Caco-2 (cell line): ENCODE results near the gene TSPAN32. TPM values are rescaled to one million over a fixed set of nuclear protein-coding genes. Genes with fewer than 3 reads are reported as not detected.
A peak's percentile ranks its signal among the peaks of the same experiment; 100 is the strongest.

Source experiments
- BruUV-seq: library from RNA; stranded (reverse); fragments of 400-500 nt; replicated peaks from 2 replicates; lab custom pipeline; 2021; lab: Mats Ljungman, UMichigan
- CTCF ChIA-PET: fragments of 300-600 bp; sonication (Branson Sonifier 250); formaldehyde crosslinking; loops from one replicate; lab custom pipeline; 2022; ENCODE audit warnings: antibody characterized with exemption; lab: Charles Lee
- POLR2A ChIA-PET: fragments of 300-600 bp; sonication (Branson Sonifier 250); formaldehyde crosslinking; loops from one replicate; lab custom pipeline; 2022; ENCODE audit warnings: antibody characterized with exemption; lab: Charles Lee
- DNase-seq, 2 experiments: peaks; one replicate each; pipeline versions ENCODE4 v3.0.0 to v3.0.0-alpha.2; 2020 to 2022
- H3K27me3 ChIP-seq: replicated peaks from 2 replicates; pipeline ENCODE4 v1.6.0; 2011; ENCODE audit warnings: low read length; ENCODE audit not compliant: control insufficient read depth, insufficient read depth
- H3K36me3 ChIP-seq: 2 replicates; pipeline ENCODE4 v1.5.1; 2011; ENCODE audit warnings: low read length; ENCODE audit not compliant: control insufficient read depth, insufficient read depth
- H3K4me1 ChIP-seq: fragments of 250-450 bp; sonication (Bioruptor Pico); 2 replicates; pipeline ENCODE4 v1.5.1; 2020; ENCODE audit warnings: mild to moderate bottlenecking
- H3K4me3 ChIP-seq: 2 replicates; pipeline ENCODE4 v1.5.1; 2011; ENCODE audit warnings: low read depth, mild to moderate bottlenecking, control low read depth, low read length
- H3K9me3 ChIP-seq: fragments of 250-450 bp; sonication (Bioruptor Pico); 2 replicates; pipeline ENCODE4 v1.5.1; 2020; ENCODE audit warnings: mild to moderate bottlenecking, moderate library complexity
- H3K27ac Mint-ChIP-seq: one replicate; pipeline ENCODE4 v1.8.0; 2022; ENCODE audit warnings: mixed read lengths; ENCODE audit not compliant: unreplicated experiment
- H3K27me3 Mint-ChIP-seq: one replicate; pipeline ENCODE4 v1.8.0; 2022; ENCODE audit warnings: mixed read lengths; ENCODE audit not compliant: insufficient read depth, unreplicated experiment
- H3K36me3 Mint-ChIP-seq: one replicate; pipeline ENCODE4 v1.8.0; 2022; ENCODE audit warnings: mild to moderate bottlenecking, mixed read lengths; ENCODE audit not compliant: insufficient read depth, unreplicated experiment
- H3K4me1 Mint-ChIP-seq: one replicate; pipeline ENCODE4 v1.8.0; 2022; ENCODE audit warnings: low read depth, mixed read lengths; ENCODE audit not compliant: unreplicated experiment
- H3K4me3 Mint-ChIP-seq: one replicate; pipeline ENCODE4 v1.8.0; 2022; ENCODE audit warnings: mild to moderate bottlenecking, moderate library complexity, mixed read lengths; ENCODE audit not compliant: unreplicated experiment
- H3K9me3 Mint-ChIP-seq: one replicate; pipeline ENCODE4 v1.8.0; 2022; ENCODE audit warnings: mixed read lengths; ENCODE audit not compliant: unreplicated experiment
- CTCF ChIP-seq, 2 experiments: fragments of 200-600 bp in 1 of 2; IDR thresholded peaks; 1 replicate in 1 of 2; 2 replicates in 1 of 2; pipeline versions ENCODE4 v1.5.1 to v1.8.0; 2011 to 2022; ENCODE audit warnings: antibody characterized with exemption in 1 of 2, control low read depth in 1 of 2, inconsistent platforms in 1 of 2, low read depth in 1 of 2, low read length in 1 of 2, mild to moderate bottlenecking in 1 of 2, moderate library complexity in 1 of 2; ENCODE audit not compliant: insufficient read depth in 1 of 2, severe bottlenecking in 1 of 2, unreplicated experiment in 1 of 2
- intact Hi-C: fragments of 100-400 bp; cut with micrococcal nuclease; formaldehyde crosslinking; loops from one replicate; pipeline ENCODE4 v1.10.0; 2022; ENCODE audit not compliant: unreplicated experiment
- total RNA-seq: library from RNA; stranded (reverse); gene quantifications from 2 replicates; pipeline ENCODE4 v1.2.3, GENCODE V29; 2022

The TSPAN32 gene
- total RNA-seq, 1 experiment from 2014 or later = 1.2 TPM

- DNase-seq = no peak
- Mint-ChIP-seq H3K36me3 (no peaks in the 10 kb centered on the region), H3K4me1 (no peaks in the 10 kb centered on the region), H3K27me3 (no peaks in the 10 kb centered on the region), H3K27ac (no peak overlapping the region), H3K9me3 (no peaks in the 10 kb centered on the region), H3K4me3 (no peak overlapping the region)
- BruUV-seq = no TSS peak
- Histone ChIP-seq H3K9me3 (no peaks in the 10 kb centered on the region), H3K27me3 (no peaks in the 10 kb centered on the region), H3K4me3 (no peak overlapping the region), H3K4me1 (peaks cover 5% of the 10 kb centered on the region), H3K36me3 (no peaks in the 10 kb centered on the region)
- TF ChIP-seq CTCF (IDR thresholded peaks at IDR 0.05; ENCODE audit: insufficient read depth in 1 of 2, low read depth in 1 of 2, low read length in 1 of 2, severe bottlenecking in 1 of 2, unreplicated experiment in 1 of 2) = no peak
- CTCF ChIA-PET = interaction anchor here (9.8 kb wide), 1 partner anchor 110 kb away, joined by 128 read pairs; no protein-coding TSS in a partner anchor
- POLR2A ChIA-PET = interaction anchor here (0.7 kb wide), 1 partner anchor 68 kb away, joined by 5 read pairs; no protein-coding TSS in a partner anchor
- intact Hi-C loops = no loop called here
Observed at GRCh38 chr11:2310073-2310785, 8.4 kb downstream of the TSPAN32 start.

- no peaks in the 10 kb centered on the region for H3K4me1 ChIP-seq
- CTCF ChIA-PET = interaction anchor here (9.8 kb wide), 1 partner anchor 109 kb away, joined by 128 read pairs; no protein-coding TSS in a partner anchor
- Mint-ChIP-seq H3K9me3 (no peaks in the 10 kb centered on the region), H3K4me1 (no peaks in the 10 kb centered on the region), H3K4me3 (no peak overlapping the region), H3K36me3 (no peaks in the 10 kb centered on the region), H3K27me3 (no peaks in the 10 kb centered on the region), H3K27ac (no peak overlapping the region)
- POLR2A ChIA-PET = no interaction called here
- no peak for TF ChIP-seq CTCF (IDR thresholded peaks at IDR 0.05; ENCODE audit: insufficient read depth in 1 of 2, low read depth in 1 of 2, low read length in 1 of 2, severe bottlenecking in 1 of 2, unreplicated experiment in 1 of 2)
- BruUV-seq = no TSS peak
- no peaks in the 10 kb centered on the region for H3K27me3 ChIP-seq
- no peak overlapping the region for H3K4me3 ChIP-seq
- intact Hi-C loops = no loop called here
- no peaks in the 10 kb centered on the region for H3K36me3 ChIP-seq
- DNase-seq = peak in 1 of 2 experiments; percentile 15
- no peaks in the 10 kb centered on the region for H3K9me3 ChIP-seq
Observed at GRCh38 chr11:2310786-2311352, 9.1 kb downstream of the TSPAN32 start.

- CTCF ChIA-PET = interaction anchor here (9.8 kb wide), 1 partner anchor 109 kb away, joined by 128 read pairs; no protein-coding TSS in a partner anchor
- POLR2A ChIA-PET = no interaction called here
- intact Hi-C loops = no loop called here
Observed at GRCh38 chr11:2311353-2312133, 9.7 kb downstream of the TSPAN32 start.

More at GRCh38 chr11:2311353-2312133, 9.7 kb downstream of the TSPAN32 start:
- no peak overlapping the region for H3K4me3 Mint-ChIP-seq
- Histone ChIP-seq H3K27me3 (no peaks in the 10 kb centered on the region), H3K4me1 (no peaks in the 10 kb centered on the region), H3K9me3 (no peaks in the 10 kb centered on the region), H3K4me3 (no peak overlapping the region), H3K36me3 (no peaks in the 10 kb centered on the region)
- no peaks in the 10 kb centered on the region for H3K9me3 Mint-ChIP-seq
- BruUV-seq = no TSS peak
- no peaks in the 10 kb centered on the region for H3K36me3 Mint-ChIP-seq
- no peaks in the 10 kb centered on the region for H3K27me3 Mint-ChIP-seq
- H3K27ac Mint-ChIP-seq = no peak overlapping the region
- peak in 1 of 2 experiments; percentile 44 for DNase-seq
- TF ChIP-seq CTCF (IDR thresholded peaks at IDR 0.05; ENCODE audit: insufficient read depth in 1 of 2, low read depth in 1 of 2, low read length in 1 of 2, severe bottlenecking in 1 of 2, unreplicated experiment in 1 of 2) = no peak
- no peaks in the 10 kb centered on the region for H3K4me1 Mint-ChIP-seq
